K562 (cell line): ENCODE results near the gene VPS13C. TPM values are rescaled to one million over a fixed set of nuclear protein-coding genes. Genes with fewer than 3 reads are reported as not detected.

ENCODE experiments used
- ATAC-seq: fragments of 200-7000 bp; cut with Tn5 transposase; 3 replicates; pipeline ENCODE4 v1.9.1; 2020; ENCODE audit warnings: moderate library complexity
- BruUV-seq: library from RNA; stranded (reverse); fragments of 400-500 nt; replicated peaks from 2 replicates; lab custom pipeline; 2021; lab: Mats Ljungman, UMichigan
- CTCF ChIA-PET: fragments of 300-600 bp; formaldehyde crosslinking; extraction: SDS; loops from one replicate; lab custom pipeline; 2021; ENCODE audit warnings: low intra/inter-chr PET ratio; lab: Yijun Ruan, JAX
- POLR2A ChIA-PET: fragments of 300-600, 350-650 bp; sonication (Branson Sonifier 250); formaldehyde crosslinking; extraction: SDS; loops from one replicate; lab custom pipeline; 2021; ENCODE audit warnings: antibody characterized with exemption, inconsistent platforms; lab: Yijun Ruan, JAX
- DNase-seq, 4 experiments: peaks; one replicate each; pipeline versions ENCODE4 v3.0.0 to v3.0.0-alpha.2; 2011 to 2018; ENCODE audit warnings: low spot score in 3 of 4, mixed read lengths in 3 of 4; ENCODE audit errors: extremely low read depth in 1 of 4
- FAIRE-seq: peaks from 2 replicates; lab custom pipeline; 2011; peaks lifted over from hg19 to GRCh38; lab: Jason Lieb, UNC
- H2AFZ ChIP-seq: 2 replicates; pipeline ENCODE4 v1.6.0; 2011; ENCODE audit warnings: low read depth, low read length, control low read depth, inconsistent platforms
- H3K27ac ChIP-seq: fragments of 200-600 bp; 3 replicates; pipeline ENCODE4 v1.8.0; 2011; ENCODE audit warnings: low read depth, mild to moderate bottlenecking, control low read depth, inconsistent platforms, low read length, moderate library complexity, mixed read lengths; ENCODE audit errors: extremely low read depth
- H3K27me3 ChIP-seq, 2 experiments: fragments of 300-600 bp in 1 of 2; 2 replicates in 1 of 2; 3 replicates in 1 of 2; pipeline versions ENCODE4 v1.6.0 to v1.8.0; 2011; ENCODE audit warnings: inconsistent platforms in 2 of 2, low read length in 2 of 2, mild to moderate bottlenecking in 1 of 2, mixed read lengths in 1 of 2, moderate library complexity in 1 of 2; ENCODE audit not compliant: control insufficient read depth in 2 of 2, insufficient read depth in 2 of 2
- H3K36me3 ChIP-seq: fragments of 300-600 bp; 3 replicates; pipeline ENCODE4 v1.8.0; 2011; ENCODE audit warnings: mild to moderate bottlenecking, low read length, inconsistent platforms; ENCODE audit not compliant: control insufficient read depth, insufficient read depth
- H3K4me1 ChIP-seq, 2 experiments: fragments of 200-600 bp in 1 of 2; replicated peaks in 1 of 2; 2 replicates in 1 of 2; 3 replicates in 1 of 2; pipeline versions ENCODE4 v1.5.1 to v1.8.0; 2011; ENCODE audit warnings: inconsistent platforms in 2 of 2, low read length in 2 of 2, mild to moderate bottlenecking in 1 of 2, mixed read lengths in 1 of 2, moderate library complexity in 1 of 2; ENCODE audit not compliant: control insufficient read depth in 2 of 2, insufficient read depth in 2 of 2
- H3K4me2 ChIP-seq: 2 replicates; pipeline ENCODE4 v1.6.1; 2011; ENCODE audit warnings: low read length, control low read depth, inconsistent platforms, mixed read lengths; ENCODE audit not compliant: insufficient read depth
- H3K4me3 ChIP-seq: fragments of 200-600 bp; sonication (generic), shearing (Covaris generic); 2 replicates; pipeline ENCODE4 v1.5.1; 2016; ENCODE audit warnings: control low read depth, inconsistent platforms
- H3K79me2 ChIP-seq: fragments of 200-600 bp; 3 replicates; pipeline ENCODE4 v1.8.0; 2011; ENCODE audit warnings: low read length, inconsistent platforms; ENCODE audit not compliant: control insufficient read depth, insufficient read depth
- H3K9ac ChIP-seq, 2 experiments: 2 replicates each; pipeline versions ENCODE4 v1.6.0 to v1.6.1; 2011; ENCODE audit warnings: low read depth in 2 of 2, low read length in 2 of 2, control low read depth in 1 of 2, inconsistent platforms in 1 of 2, mild to moderate bottlenecking in 1 of 2, mixed read lengths in 1 of 2; ENCODE audit not compliant: insufficient read depth in 1 of 2
- H3K9me1 ChIP-seq: one replicate; pipeline ENCODE4 v1.6.0; 2011; ENCODE audit warnings: inconsistent platforms, mild to moderate bottlenecking, low read length, moderate library complexity; ENCODE audit not compliant: control insufficient read depth, insufficient read depth
- H3K9me3 ChIP-seq: replicated peaks from 2 replicates; pipeline ENCODE4 v1.5.1; 2011; ENCODE audit warnings: low read depth, low read length, inconsistent platforms; ENCODE audit not compliant: control insufficient read depth, insufficient read depth
- H4K20me1 ChIP-seq: replicated peaks from 2 replicates; pipeline ENCODE4 v1.6.1; 2011; ENCODE audit warnings: low read length, inconsistent platforms, mixed read lengths; ENCODE audit not compliant: control insufficient read depth, insufficient read depth
- FOSL1 ChIP-seq: fragments of 200-800 bp; sonication (Bioruptor generic); conservative IDR thresholded peaks from 2 replicates; pipeline ENCODE4 v1.6.1; 2016; ENCODE audit warnings: missing genetic modification characterization, missing compliant biosample characterization
- NEUROD1 ChIP-seq: fragments of 150-350 bp; IDR thresholded peaks from 2 replicates; pipeline ENCODE4 v1.6.1; 2014; ENCODE audit warnings: borderline replicate concordance, low read length, low read depth; ENCODE audit not compliant: partially characterized antibody
- PYGO2 ChIP-seq: fragments of 450-650 bp; IDR thresholded peaks from 2 replicates; pipeline ENCODE4 v1.6.1; 2016; ENCODE audit warnings: mild to moderate bottlenecking, missing genetic modification characterization, moderate library complexity, missing compliant biosample characterization
- RNF2 ChIP-seq: sonication (generic); IDR thresholded peaks from 2 replicates; pipeline ENCODE4 v1.6.1; 2016
- SNRNP70 ChIP-seq: fragments of 200-400 bp; formaldehyde crosslinking; optimal IDR thresholded peaks from 2 replicates; pipeline ENCODE3; 2017; ENCODE audit warnings: low read depth, low read length
- ZBTB1 ChIP-seq: sonication (generic); formaldehyde crosslinking; IDR thresholded peaks from 2 replicates; pipeline ENCODE4 v1.8.1; 2023; ENCODE audit warnings: missing genetic modification reagents, low read depth, mild to moderate bottlenecking, borderline replicate concordance
- WGBS: fragments of 100-300 bp; shearing (Covaris generic); methylation state at CpG from one replicate; pipeline ENCODE4 v1.1.6; 2016; ENCODE audit warnings: low coverage, mixed read lengths; ENCODE audit not compliant: insufficient coverage; ENCODE audit errors: missing lambda C conversion rate; 5-methylcytosine and 5-hydroxymethylcytosine counted together
- in situ Hi-C: fragments of 300-500 bp; cut with MboI; formaldehyde crosslinking; loops from 4 replicates; pipeline ENCODE4 v1.15.0; 2018; ENCODE audit warnings: inconsistent platforms, mixed read lengths
- intact Hi-C: fragments of 100-400 bp; cut with micrococcal nuclease; formaldehyde crosslinking; loops from 2 replicates; pipeline ENCODE4 v1.14.2; 2022
- polyA plus RNA-seq, 8 experiments: library from polyadenylated mRNA; depleted of rRNA in 4 of 8; stranded (reverse) in 5 of 8; unstranded in 3 of 8; fragments of >200 nt; fragmentation: Nextera tagmentation in 2 of 8; fragmentation: Illumina TruSeq in 1 of 8; extraction: Ambion mirVana in 2 of 8; extraction: Trizol in 1 of 8; gene quantifications; 2 replicates each; pipeline versions ENCODE4 v1.2.1 to v1.2.3, GENCODE V29; 2011 to 2014; ENCODE audit warnings: inconsistent platforms in 1 of 8, missing spikeins in 1 of 8
- total RNA-seq, 7 experiments: library from RNA; depleted of rRNA in 6 of 7; stranded (reverse); fragments of >200 nt in 6 of 7; fragmentation: Illumina TruSeq in 2 of 7; extraction: Trizol in 2 of 7; gene quantifications; 2 replicates each; pipeline versions ENCODE4 v1.2.1 to v1.2.3, GENCODE V29; 2011 to 2021; ENCODE audit warnings: low replicate concordance in 1 of 7
- TF ChIP-seq, protein P1 (sequence below): fragments of 450-650 bp; IDR thresholded peaks from 2 replicates; pipeline ENCODE4 v1.7.0; 2016; ENCODE audit warnings: borderline replicate concordance
- TF ChIP-seq, protein P2 (sequence below): sonication (generic); formaldehyde crosslinking; IDR thresholded peaks from 2 replicates; pipeline ENCODE4 v1.8.1; 2022; ENCODE audit warnings: missing genetic modification reagents

Gene VPS13C
- total and polyA plus RNA-seq, 9 of the 15 experiments (the other 6 are each of a cell fraction or from before 2014, with no cell fraction given) = 5.2 to 32.3 (median 15.7) TPM

DNA sequence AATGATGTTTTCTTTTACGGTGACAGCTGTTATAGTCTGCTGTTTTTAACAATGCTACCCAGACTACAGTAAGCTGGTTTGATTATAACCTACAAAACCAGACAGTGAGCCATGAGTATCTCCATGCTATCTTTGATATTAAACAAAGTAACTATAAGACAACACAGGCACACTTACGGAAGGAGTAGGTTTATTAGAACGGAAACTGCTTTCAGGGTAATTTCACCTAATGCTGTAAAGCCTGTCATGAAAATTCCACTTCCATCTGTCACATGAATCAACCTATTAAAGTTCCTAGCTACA is 33.0 kb downstream of the VPS13C start (continued):
- TF ChIP-seq, protein P1, sequence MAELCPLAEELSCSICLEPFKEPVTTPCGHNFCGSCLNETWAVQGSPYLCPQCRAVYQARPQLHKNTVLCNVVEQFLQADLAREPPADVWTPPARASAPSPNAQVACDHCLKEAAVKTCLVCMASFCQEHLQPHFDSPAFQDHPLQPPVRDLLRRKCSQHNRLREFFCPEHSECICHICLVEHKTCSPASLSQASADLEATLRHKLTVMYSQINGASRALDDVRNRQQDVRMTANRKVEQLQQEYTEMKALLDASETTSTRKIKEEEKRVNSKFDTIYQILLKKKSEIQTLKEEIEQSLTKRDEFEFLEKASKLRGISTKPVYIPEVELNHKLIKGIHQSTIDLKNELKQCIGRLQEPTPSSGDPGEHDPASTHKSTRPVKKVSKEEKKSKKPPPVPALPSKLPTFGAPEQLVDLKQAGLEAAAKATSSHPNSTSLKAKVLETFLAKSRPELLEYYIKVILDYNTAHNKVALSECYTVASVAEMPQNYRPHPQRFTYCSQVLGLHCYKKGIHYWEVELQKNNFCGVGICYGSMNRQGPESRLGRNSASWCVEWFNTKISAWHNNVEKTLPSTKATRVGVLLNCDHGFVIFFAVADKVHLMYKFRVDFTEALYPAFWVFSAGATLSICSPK = no peak
- no peak for TF ChIP-seq NEUROD1
- TF ChIP-seq, protein P2, sequence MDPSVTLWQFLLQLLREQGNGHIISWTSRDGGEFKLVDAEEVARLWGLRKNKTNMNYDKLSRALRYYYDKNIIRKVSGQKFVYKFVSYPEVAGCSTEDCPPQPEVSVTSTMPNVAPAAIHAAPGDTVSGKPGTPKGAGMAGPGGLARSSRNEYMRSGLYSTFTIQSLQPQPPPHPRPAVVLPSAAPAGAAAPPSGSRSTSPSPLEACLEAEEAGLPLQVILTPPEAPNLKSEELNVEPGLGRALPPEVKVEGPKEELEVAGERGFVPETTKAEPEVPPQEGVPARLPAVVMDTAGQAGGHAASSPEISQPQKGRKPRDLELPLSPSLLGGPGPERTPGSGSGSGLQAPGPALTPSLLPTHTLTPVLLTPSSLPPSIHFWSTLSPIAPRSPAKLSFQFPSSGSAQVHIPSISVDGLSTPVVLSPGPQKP = no peak
- no peak for TF ChIP-seq SNRNP70
- TF ChIP-seq, all 486 proteins: peak for 0

DNA sequence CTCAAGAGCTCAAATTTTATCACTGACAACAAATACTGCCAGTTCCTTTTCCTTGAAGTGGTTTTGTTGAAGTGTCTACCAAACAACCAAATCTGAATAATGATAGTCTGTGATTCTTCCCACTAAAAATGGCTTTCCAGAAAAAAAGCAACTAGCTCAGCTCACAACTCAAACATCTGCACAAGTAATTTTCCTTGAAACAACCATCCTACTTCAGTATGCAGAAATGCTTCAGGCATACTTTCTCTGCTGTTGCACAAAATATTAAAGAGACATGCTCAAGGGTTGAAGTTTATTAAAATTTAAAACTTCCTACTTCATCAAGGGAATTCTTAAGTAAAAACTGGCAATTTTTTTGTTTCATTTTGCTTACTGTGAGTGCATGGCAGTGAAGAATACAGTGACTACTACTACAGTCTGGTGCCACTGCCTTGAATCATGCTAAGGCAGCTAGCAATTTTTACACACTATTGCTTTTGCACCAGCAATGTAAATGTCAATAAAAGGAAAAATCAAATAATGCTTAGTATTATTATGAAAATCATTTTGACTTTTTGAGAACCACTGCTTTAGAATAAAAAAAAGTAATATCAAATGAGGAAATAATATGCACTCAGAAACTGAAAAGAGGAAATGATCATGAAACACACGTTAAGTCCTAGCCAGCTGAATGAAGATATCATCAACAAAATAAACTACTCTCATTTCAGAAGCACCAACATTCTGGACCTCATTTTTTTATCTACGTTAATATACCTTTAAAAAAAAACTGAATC is 33.6 kb downstream of the VPS13C start:
- intact Hi-C loops = no loop called here
- peaks cover 10% of the 10 kb centered on the region; the same call in 1 of the 3 replicates for H3K36me3 ChIP-seq
- no peak overlapping the region for H3K27ac ChIP-seq
- no peak for DNase-seq
- no peak overlapping the region for H2AFZ ChIP-seq
- WGBS = 37% methylated on average over 2 of the region's 2 CpGs
- CTCF ChIA-PET = no interaction called here
- no TSS peak for BruUV-seq
- H3K9me3 ChIP-seq = no peaks in the 10 kb centered on the region
- no peak overlapping the region for H3K9ac ChIP-seq
- no peak for TF ChIP-seq PYGO2
- TF ChIP-seq RNF2 = no peak
- TF ChIP-seq ZBTB1 (CRISPR knock-in tag) = no peak
- TF ChIP-seq FOSL1 (tag) = no peak
- TF ChIP-seq, all 486 proteins: peak for 0
- FAIRE-seq (no peak), ATAC-seq (no peak)
- no peaks in the 10 kb centered on the region for H4K20me1 ChIP-seq
- POLR2A ChIA-PET = interaction anchor here (1.5 kb wide), 1 partner anchor 34 kb away, joined by 4 read pairs; the partner anchor contains the start of gene VPS13C
- no peaks in the 10 kb centered on the region for H3K27me3 ChIP-seq
- no peaks in the 10 kb centered on the region for H3K79me2 ChIP-seq
- H3K4me2 ChIP-seq = no peak overlapping the region
- no peak overlapping the region for H3K4me3 ChIP-seq
- no peaks in the 10 kb centered on the region for H3K4me1 ChIP-seq
- no peaks in the 10 kb centered on the region for H3K9me1 ChIP-seq
- in situ Hi-C loops = no loop called here
